ENCODE measurements around the gene TIMELESS. TPM values are rescaled to one million over a fixed set of nuclear protein-coding genes. Genes with fewer than 3 reads are reported as not detected.

Gene TIMELESS
- 17.6 and 34.3 TPM in 2 replicates for polyA plus RNA-seq (2011; rRNA removed)
- polyA plus RNA-seq (2012; cell fraction: cytosol; rRNA removed), result 19.0 and 24.3 TPM in 2 replicates
- 31.4 and 57.5 TPM in 2 replicates for polyA plus RNA-seq (2012; cell fraction: nucleus; rRNA removed)
- 51.4 to 60.1 TPM (median 57.4 TPM) in 3 replicates for polyA plus RNA-seq (2017; fragmentation: RNase III; extraction: RNeasy Plus Mini Kit Qiagen cat#74134 plus additional on column Dnase treatment)
- 22.9 and 29.3 TPM in 2 replicates for polyA minus RNA-seq (2011; rRNA and poly(A)+ RNA removed)

DNA sequence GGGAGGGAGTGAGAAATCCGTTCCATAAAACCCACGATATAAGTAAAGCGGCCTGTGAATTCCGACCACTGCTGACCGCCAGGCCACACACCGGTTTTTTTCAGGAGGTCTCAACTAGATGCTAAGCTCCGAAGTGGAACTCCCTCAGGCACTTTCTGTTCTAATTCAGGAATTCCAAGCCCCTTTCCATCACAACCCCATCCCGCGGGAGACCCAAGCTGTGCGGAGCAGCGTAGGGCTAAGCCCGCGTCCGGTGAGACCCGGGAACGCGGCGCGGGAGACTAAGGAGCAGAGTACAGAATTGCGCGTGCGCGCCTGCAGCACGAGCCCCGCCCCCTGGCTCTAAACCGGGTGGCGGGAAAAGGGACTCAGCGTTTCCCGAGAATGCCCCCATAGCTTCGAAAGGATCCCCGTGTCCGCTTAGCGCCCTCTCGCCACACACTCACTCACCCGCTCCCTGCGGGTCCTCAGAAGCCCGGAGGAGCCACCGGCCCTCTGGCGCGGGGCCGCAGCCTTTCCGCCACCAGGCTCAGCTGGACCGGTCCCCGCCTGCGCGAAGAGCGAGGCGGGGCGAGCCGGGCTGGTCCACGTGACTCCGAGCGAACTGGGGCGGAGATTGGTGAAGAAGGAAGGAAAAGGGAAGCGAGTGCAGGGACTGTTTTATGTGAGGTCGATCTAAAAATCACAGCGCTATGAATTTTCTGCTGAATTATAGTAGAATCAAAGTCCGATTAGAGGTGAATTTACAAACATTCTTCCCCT is at the start of gene TIMELESS:
Gene TIMELESS, minus strand, starts transcription at position 567 of the 762 bp plus-strand sequence. CDS start 15,256 bp downstream, outside the sequence.
- Histone ChIP-seq H3K4me3 (peak within 1 kb of the TSS; percentile 59), H3K4me1 (peaks cover 9% of the 10 kb centered on the region), H3K9me3 (no peaks in the 10 kb centered on the region), H3K4me2 (peak within 1 kb of the TSS; percentile 78), H3K27ac (peak within 1 kb of the TSS; percentile 84 to 92)
- 2% methylated on average over 52 of the region's 58 CpGs for WGBS (ENCODE audit: missing lambda C conversion rate)
- ChIA-PET CTCF (interaction anchor here (0.8 to 5.4 kb wide), 7 partner anchors 10 to 260 kb away, joined by 3 to 34 read pairs (median 6); partner anchors contain the start of gene SMARCC2), POLR2A (interaction anchor here (0.5 to 2.2 kb wide), 13 partner anchors 10 to 253 kb away, joined by 3 to 14 read pairs (median 4); partner anchors contain the start of genes CNPY2, PAN2, RNF41 and SPRYD4)
- DNase-seq (ENCODE audit: low read depth in 1 of 2, low spot score in 1 of 2), result peak; percentile 93 to 99
- peak; percentile 63 for FAIRE-seq
- peak; percentile 97 to 98 for ATAC-seq
- TF ChIP-seq RCOR1 (IDR thresholded peaks at IDR 0.05; ENCODE audit: low read depth, low read length), result no peak
- TF ChIP-seq, protein P1, sequence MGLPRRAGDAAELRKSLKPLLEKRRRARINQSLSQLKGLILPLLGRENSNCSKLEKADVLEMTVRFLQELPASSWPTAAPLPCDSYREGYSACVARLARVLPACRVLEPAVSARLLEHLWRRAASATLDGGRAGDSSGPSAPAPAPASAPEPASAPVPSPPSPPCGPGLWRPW (IDR thresholded peaks at IDR 0.05), result no peak
- no peak for TF ChIP-seq JUNB (IDR thresholded peaks at IDR 0.05)
- TF ChIP-seq, protein P2, sequence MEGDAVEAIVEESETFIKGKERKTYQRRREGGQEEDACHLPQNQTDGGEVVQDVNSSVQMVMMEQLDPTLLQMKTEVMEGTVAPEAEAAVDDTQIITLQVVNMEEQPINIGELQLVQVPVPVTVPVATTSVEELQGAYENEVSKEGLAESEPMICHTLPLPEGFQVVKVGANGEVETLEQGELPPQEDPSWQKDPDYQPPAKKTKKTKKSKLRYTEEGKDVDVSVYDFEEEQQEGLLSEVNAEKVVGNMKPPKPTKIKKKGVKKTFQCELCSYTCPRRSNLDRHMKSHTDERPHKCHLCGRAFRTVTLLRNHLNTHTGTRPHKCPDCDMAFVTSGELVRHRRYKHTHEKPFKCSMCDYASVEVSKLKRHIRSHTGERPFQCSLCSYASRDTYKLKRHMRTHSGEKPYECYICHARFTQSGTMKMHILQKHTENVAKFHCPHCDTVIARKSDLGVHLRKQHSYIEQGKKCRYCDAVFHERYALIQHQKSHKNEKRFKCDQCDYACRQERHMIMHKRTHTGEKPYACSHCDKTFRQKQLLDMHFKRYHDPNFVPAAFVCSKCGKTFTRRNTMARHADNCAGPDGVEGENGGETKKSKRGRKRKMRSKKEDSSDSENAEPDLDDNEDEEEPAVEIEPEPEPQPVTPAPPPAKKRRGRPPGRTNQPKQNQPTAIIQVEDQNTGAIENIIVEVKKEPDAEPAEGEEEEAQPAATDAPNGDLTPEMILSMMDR (IDR thresholded peaks at IDR 0.05), result no peak
- peak; percentile 87 for TF ChIP-seq POLR2A (IDR thresholded peaks at IDR 0.05; ENCODE audit: low read length)
- TF ChIP-seq E2F6 (IDR thresholded peaks at IDR 0.05; ENCODE audit: borderline replicate concordance, low read depth), result peak; percentile 99
- TF ChIP-seq HOXB5 (CRISPR knock-in tag; IDR thresholded peaks at IDR 0.05), result 0 out of 2 replicates have a peak, but pooled peaks have one; percentile 13
- TF ChIP-seq EHF (CRISPR knock-in tag; IDR thresholded peaks at IDR 0.05), result no peak
- no peak for TF ChIP-seq FOSL2 (IDR thresholded peaks at IDR 0.05)
- TF ChIP-seq FOSL2 (CRISPR knock-in tag; IDR thresholded peaks at IDR 0.05), result no peak
- TF ChIP-seq RAD21 (conservative IDR thresholded peaks at IDR 0.05 in 1 of 2, IDR thresholded peaks at IDR 0.05 in 1 of 2), result no peak
- TF ChIP-seq SMC3 (IDR thresholded peaks at IDR 0.05), result no peak
- TF ChIP-seq NR3C1 (IDR thresholded peaks at IDR 0.05), result no peak
- TF ChIP-seq RNF2 (IDR thresholded peaks at IDR 0.05; ENCODE audit: borderline replicate concordance, low read depth), result no peak
- no peak for TF ChIP-seq HMGXB4 (CRISPR knock-in tag; IDR thresholded peaks at IDR 0.05; ENCODE audit: borderline replicate concordance)
- no peak for TF ChIP-seq NPAS2 (CRISPR knock-in tag; IDR thresholded peaks at IDR 0.05; ENCODE audit: borderline replicate concordance)
- TF ChIP-seq SREBF2 (IDR thresholded peaks at IDR 0.05), result no peak
- TF ChIP-seq HOXA7 (CRISPR knock-in tag; IDR thresholded peaks at IDR 0.05), result no peak
- TF ChIP-seq CBX8 (IDR thresholded peaks at IDR 0.05), result no peak
- TF ChIP-seq MYC (IDR thresholded peaks at IDR 0.05; ENCODE audit: borderline replicate concordance, low read length), result no peak; the same call in 1 of the 2 replicates
- TF ChIP-seq, protein P3, sequence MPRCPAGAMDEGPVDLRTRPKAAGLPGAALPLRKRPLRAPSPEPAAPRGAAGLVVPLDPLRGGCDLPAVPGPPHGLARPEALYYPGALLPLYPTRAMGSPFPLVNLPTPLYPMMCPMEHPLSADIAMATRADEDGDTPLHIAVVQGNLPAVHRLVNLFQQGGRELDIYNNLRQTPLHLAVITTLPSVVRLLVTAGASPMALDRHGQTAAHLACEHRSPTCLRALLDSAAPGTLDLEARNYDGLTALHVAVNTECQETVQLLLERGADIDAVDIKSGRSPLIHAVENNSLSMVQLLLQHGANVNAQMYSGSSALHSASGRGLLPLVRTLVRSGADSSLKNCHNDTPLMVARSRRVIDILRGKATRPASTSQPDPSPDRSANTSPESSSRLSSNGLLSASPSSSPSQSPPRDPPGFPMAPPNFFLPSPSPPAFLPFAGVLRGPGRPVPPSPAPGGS (IDR thresholded peaks at IDR 0.05), result peak; percentile 81
- no peak for TF ChIP-seq ELK1 (IDR thresholded peaks at IDR 0.05; ENCODE audit: low read depth, low read length)
- TF ChIP-seq, protein P4, sequence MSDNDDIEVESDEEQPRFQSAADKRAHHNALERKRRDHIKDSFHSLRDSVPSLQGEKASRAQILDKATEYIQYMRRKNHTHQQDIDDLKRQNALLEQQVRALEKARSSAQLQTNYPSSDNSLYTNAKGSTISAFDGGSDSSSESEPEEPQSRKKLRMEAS (IDR thresholded peaks at IDR 0.05), result peak; percentile 92
- TF ChIP-seq EHMT2 (IDR thresholded peaks at IDR 0.05; ENCODE audit: low read depth), result no peak
- no peak for TF ChIP-seq FOSB (CRISPR knock-in tag; IDR thresholded peaks at IDR 0.05)
- no peak for TF ChIP-seq FOXS1 (CRISPR knock-in tag; IDR thresholded peaks at IDR 0.05)
- TF ChIP-seq, protein P5, sequence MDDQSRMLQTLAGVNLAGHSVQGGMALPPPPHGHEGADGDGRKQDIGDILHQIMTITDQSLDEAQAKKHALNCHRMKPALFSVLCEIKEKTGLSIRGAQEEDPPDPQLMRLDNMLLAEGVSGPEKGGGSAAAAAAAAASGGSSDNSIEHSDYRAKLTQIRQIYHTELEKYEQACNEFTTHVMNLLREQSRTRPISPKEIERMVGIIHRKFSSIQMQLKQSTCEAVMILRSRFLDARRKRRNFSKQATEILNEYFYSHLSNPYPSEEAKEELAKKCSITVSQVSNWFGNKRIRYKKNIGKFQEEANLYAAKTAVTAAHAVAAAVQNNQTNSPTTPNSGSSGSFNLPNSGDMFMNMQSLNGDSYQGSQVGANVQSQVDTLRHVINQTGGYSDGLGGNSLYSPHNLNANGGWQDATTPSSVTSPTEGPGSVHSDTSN (IDR thresholded peaks at IDR 0.05), result no peak; the same call in 1 of the 2 replicates
- no peak for TF ChIP-seq POLR2AphosphoS2 (conservative IDR thresholded peaks at IDR 0.05; ENCODE audit: low read length)
- TF ChIP-seq, protein P6, sequence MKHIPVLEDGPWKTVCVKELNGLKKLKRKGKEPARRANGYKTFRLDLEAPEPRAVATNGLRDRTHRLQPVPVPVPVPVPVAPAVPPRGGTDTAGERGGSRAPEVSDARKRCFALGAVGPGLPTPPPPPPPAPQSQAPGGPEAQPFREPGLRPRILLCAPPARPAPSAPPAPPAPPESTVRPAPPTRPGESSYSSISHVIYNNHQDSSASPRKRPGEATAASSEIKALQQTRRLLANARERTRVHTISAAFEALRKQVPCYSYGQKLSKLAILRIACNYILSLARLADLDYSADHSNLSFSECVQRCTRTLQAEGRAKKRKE (CRISPR knock-in tag; IDR thresholded peaks at IDR 0.05; ENCODE audit: low read depth), result no peak
- no peak; the same call in 1 of the 2 replicates for TF ChIP-seq PHF8 (IDR thresholded peaks at IDR 0.05; ENCODE audit: borderline replicate concordance, low read depth)

All from A549 (cell line).